ENCODE measurements around the gene DOCK2.
"Not testable (repeated sequence)": the region's sequence is repeated elsewhere in the genome, so short reads cannot be mapped to it uniquely, and the experiment has no call there.

DOCK2 gene

GRCh38 chr5:170087168-170087817 lies 450.2 kb downstream of the DOCK2 start:
- Histone ChIP-seq H3K27me3 (ENCODE audit: control insufficient read depth, insufficient read depth, low read length) (no peaks in the 10 kb centered on the region), H3K4me1 (ENCODE audit: control insufficient read depth, insufficient read depth, low read length) (no peaks in the 10 kb centered on the region), H3K27ac (ENCODE audit: low read depth, low read length) (no peak overlapping the region), H3K4me3 (ENCODE audit: low read length) (no peak overlapping the region), H3K36me3 (ENCODE audit: control insufficient read depth, insufficient read depth, low read length) (no peaks in the 10 kb centered on the region), H3K9ac (ENCODE audit: low read length) (no peak overlapping the region)

- Histone ChIP-seq H3K36me3 (ENCODE audit: control insufficient read depth, insufficient read depth, low read length) (no peaks in the 10 kb centered on the region), H3K27ac (ENCODE audit: low read depth, low read length) (no peak overlapping the region), H3K27me3 (ENCODE audit: control insufficient read depth, insufficient read depth, low read length) (no peaks in the 10 kb centered on the region), H3K4me3 (ENCODE audit: low read length) (no peak overlapping the region), H3K4me1 (ENCODE audit: control insufficient read depth, insufficient read depth, low read length) (no peaks in the 10 kb centered on the region), H3K9ac (ENCODE audit: low read length) (no peak overlapping the region)
Observed at GRCh38 chr5:170092455-170093101, 455.5 kb downstream of the DOCK2 start.

- not testable (repeated sequence) for H3K4me3 ChIP-seq (ENCODE audit: low read length); H3K9ac ChIP-seq (ENCODE audit: low read length); H3K4me1 ChIP-seq (ENCODE audit: control insufficient read depth, insufficient read depth, low read length); H3K36me3 ChIP-seq (ENCODE audit: control insufficient read depth, insufficient read depth, low read length); H3K27ac ChIP-seq (ENCODE audit: low read depth, low read length); H3K27me3 ChIP-seq (ENCODE audit: control insufficient read depth, insufficient read depth, low read length)
Observed at GRCh38 chr5:170094329-170094728, 457.3 kb downstream of the DOCK2 start.

GRCh38 chr5:170095646-170096045 lies 458.6 kb downstream of the DOCK2 start:
- Histone ChIP-seq H3K4me1 (ENCODE audit: control insufficient read depth, insufficient read depth, low read length) (no peaks in the 10 kb centered on the region), H3K27me3 (ENCODE audit: control insufficient read depth, insufficient read depth, low read length) (no peaks in the 10 kb centered on the region), H3K36me3 (ENCODE audit: control insufficient read depth, insufficient read depth, low read length) (no peaks in the 10 kb centered on the region), H3K4me3 (ENCODE audit: low read length) (no peak overlapping the region), H3K9ac (ENCODE audit: low read length) (no peak overlapping the region), H3K27ac (ENCODE audit: low read depth, low read length) (no peak overlapping the region)

GRCh38 chr5:170097934-170098333 lies 460.9 kb downstream of the DOCK2 start:
- H3K4me1 ChIP-seq (ENCODE audit: control insufficient read depth, insufficient read depth, low read length): no peaks in the 10 kb centered on the region
- no peak overlapping the region for H3K27ac ChIP-seq (ENCODE audit: low read depth, low read length)
- no peaks in the 10 kb centered on the region for H3K36me3 ChIP-seq (ENCODE audit: control insufficient read depth, insufficient read depth, low read length)
- H3K9ac ChIP-seq (ENCODE audit: low read length): no peak overlapping the region
- H3K4me3 ChIP-seq (ENCODE audit: low read length): no peak overlapping the region
- no peaks in the 10 kb centered on the region for H3K27me3 ChIP-seq (ENCODE audit: control insufficient read depth, insufficient read depth, low read length)

- no peaks in the 10 kb centered on the region for H3K4me1 ChIP-seq (ENCODE audit: control insufficient read depth, insufficient read depth, low read length)
- no peaks in the 10 kb centered on the region for H3K27me3 ChIP-seq (ENCODE audit: control insufficient read depth, insufficient read depth, low read length)
- H3K27ac ChIP-seq (ENCODE audit: low read depth, low read length): no peak overlapping the region
- H3K4me3 ChIP-seq (ENCODE audit: low read length): no peak overlapping the region
- H3K36me3 ChIP-seq (ENCODE audit: control insufficient read depth, insufficient read depth, low read length): no peaks in the 10 kb centered on the region
- H3K9ac ChIP-seq (ENCODE audit: low read length): no peak overlapping the region
Observed at GRCh38 chr5:170100066-170100943, 463.2 kb downstream of the DOCK2 start.

GRCh38 chr5:170103447-170103846 lies 466.4 kb downstream of the DOCK2 start:
- H3K4me3 ChIP-seq (ENCODE audit: low read length): no peak overlapping the region
- no peak overlapping the region for H3K9ac ChIP-seq (ENCODE audit: low read length)
- no peaks in the 10 kb centered on the region for H3K4me1 ChIP-seq (ENCODE audit: control insufficient read depth, insufficient read depth, low read length)
- H3K27ac ChIP-seq (ENCODE audit: low read depth, low read length): no peak overlapping the region
- no peaks in the 10 kb centered on the region for H3K36me3 ChIP-seq (ENCODE audit: control insufficient read depth, insufficient read depth, low read length)
- no peaks in the 10 kb centered on the region for H3K27me3 ChIP-seq (ENCODE audit: control insufficient read depth, insufficient read depth, low read length)

GRCh38 chr5:170104299-170104698 lies 467.2 kb downstream of the DOCK2 start:
- no peaks in the 10 kb centered on the region for H3K4me1 ChIP-seq (ENCODE audit: control insufficient read depth, insufficient read depth, low read length)
- H3K9ac ChIP-seq (ENCODE audit: low read length): no peak overlapping the region
- H3K27me3 ChIP-seq (ENCODE audit: control insufficient read depth, insufficient read depth, low read length): no peaks in the 10 kb centered on the region
- no peak overlapping the region for H3K4me3 ChIP-seq (ENCODE audit: low read length)
- no peak overlapping the region for H3K27ac ChIP-seq (ENCODE audit: low read depth, low read length)
- H3K36me3 ChIP-seq (ENCODE audit: control insufficient read depth, insufficient read depth, low read length): no peaks in the 10 kb centered on the region

- Histone ChIP-seq H3K4me1 (ENCODE audit: control insufficient read depth, insufficient read depth, low read length) (no peaks in the 10 kb centered on the region), H3K9ac (ENCODE audit: low read length) (no peak overlapping the region), H3K4me3 (ENCODE audit: low read length) (no peak overlapping the region), H3K36me3 (ENCODE audit: control insufficient read depth, insufficient read depth, low read length) (no peaks in the 10 kb centered on the region), H3K27ac (ENCODE audit: low read depth, low read length) (no peak overlapping the region), H3K27me3 (ENCODE audit: control insufficient read depth, insufficient read depth, low read length) (no peaks in the 10 kb centered on the region)
Observed at GRCh38 chr5:170104710-170105109, 467.6 kb downstream of the DOCK2 start.

- H3K4me3 ChIP-seq (ENCODE audit: low read length): no peak within 1 kb of the TSS
Observed at GRCh38 chr5:170105642-170106611, 468.9 kb downstream of the DOCK2 start, which contains the start of gene FOXI1. TSS of gene FOXI1 (plus strand) at chr5:170105897. CDS start at chr5:170105958, 61 bp downstream.

GRCh38 chr5:170107674-170108073 lies 470.6 kb downstream of the DOCK2 start:
- Histone ChIP-seq H3K27me3 (ENCODE audit: control insufficient read depth, insufficient read depth, low read length) (no peaks in the 10 kb centered on the region), H3K9ac (ENCODE audit: low read length) (no peak overlapping the region), H3K4me1 (ENCODE audit: control insufficient read depth, insufficient read depth, low read length) (no peaks in the 10 kb centered on the region), H3K27ac (ENCODE audit: low read depth, low read length) (no peak overlapping the region), H3K4me3 (ENCODE audit: low read length) (no peak overlapping the region), H3K36me3 (ENCODE audit: control insufficient read depth, insufficient read depth, low read length) (no peaks in the 10 kb centered on the region)

More at GRCh38 chr5:170105642-170106611, 468.9 kb downstream of the DOCK2 start, which contains the start of gene FOXI1:
- no peaks in the 10 kb centered on the region for H3K36me3 ChIP-seq (ENCODE audit: control insufficient read depth, insufficient read depth, low read length)
- H3K27ac ChIP-seq (ENCODE audit: low read depth, low read length): no peak within 1 kb of the TSS
- no peaks in the 10 kb centered on the region for H3K27me3 ChIP-seq (ENCODE audit: control insufficient read depth, insufficient read depth, low read length)
- no peaks in the 10 kb centered on the region for H3K4me1 ChIP-seq (ENCODE audit: control insufficient read depth, insufficient read depth, low read length)
- no peak within 1 kb of the TSS for H3K9ac ChIP-seq (ENCODE audit: low read length)

Measured in rectal smooth muscle tissue (tissue), 1 donor.